ENCODE measurements around the gene DDX51. TPM values are rescaled to one million over a fixed set of nuclear protein-coding genes. Genes with fewer than 3 reads are reported as not detected.

DDX51 gene
- total and polyA plus RNA-seq, 2 donors (not counting 1 experiment from before 2014, with no cell fraction given): 46.3 to 60.8 TPM

DNA sequence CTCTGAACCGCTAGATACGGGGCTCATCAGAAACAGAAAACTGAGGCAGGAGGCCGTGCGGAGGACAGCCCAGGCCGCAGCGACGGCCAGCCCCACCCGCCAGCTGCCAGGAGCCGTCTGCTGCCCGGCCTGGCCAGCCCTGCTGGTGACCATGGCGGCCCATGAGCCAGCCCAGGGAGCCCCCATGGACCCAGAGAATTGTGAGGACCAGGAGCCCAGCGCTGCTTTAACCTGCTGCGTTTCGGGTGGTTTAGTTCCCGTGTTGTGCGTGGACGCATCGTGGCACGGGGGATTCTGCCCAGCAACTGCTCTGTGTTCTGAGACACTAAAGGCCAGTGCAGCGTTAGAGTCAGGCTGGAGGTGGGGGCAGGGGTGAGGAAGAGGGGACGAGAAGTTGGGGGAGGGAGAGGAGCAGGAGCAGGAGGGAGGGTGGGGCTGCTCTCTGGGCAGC lies 44.4 kb upstream of the DDX51 start:
- no peaks in the 10 kb centered on the region for H3K36me3 ChIP-seq (replicated peaks in 1 of 2; ENCODE audit: control extremely low read depth in 1 of 2, control insufficient read depth in 1 of 2, extremely low read depth in 1 of 2, insufficient read depth in 2 of 2, low read length in 1 of 2)
- H3K4me2 ChIP-seq (replicated peaks; ENCODE audit: low read depth, low read length, poor library complexity, severe bottlenecking): peak overlapping the region; percentile 97
- intact Hi-C loops (cut with micrococcal nuclease): no loop called here
- no peaks in the 10 kb centered on the region for H4K20me1 ChIP-seq (ENCODE audit: control insufficient read depth, insufficient read depth, low read length, poor library complexity, severe bottlenecking)
- no peak for TF ChIP-seq EZH2 (IDR thresholded peaks at IDR 0.05; ENCODE audit: borderline replicate concordance, insufficient read depth, low read depth, low read length, poor library complexity, severe bottlenecking)
- TF ChIP-seq, protein P1, sequence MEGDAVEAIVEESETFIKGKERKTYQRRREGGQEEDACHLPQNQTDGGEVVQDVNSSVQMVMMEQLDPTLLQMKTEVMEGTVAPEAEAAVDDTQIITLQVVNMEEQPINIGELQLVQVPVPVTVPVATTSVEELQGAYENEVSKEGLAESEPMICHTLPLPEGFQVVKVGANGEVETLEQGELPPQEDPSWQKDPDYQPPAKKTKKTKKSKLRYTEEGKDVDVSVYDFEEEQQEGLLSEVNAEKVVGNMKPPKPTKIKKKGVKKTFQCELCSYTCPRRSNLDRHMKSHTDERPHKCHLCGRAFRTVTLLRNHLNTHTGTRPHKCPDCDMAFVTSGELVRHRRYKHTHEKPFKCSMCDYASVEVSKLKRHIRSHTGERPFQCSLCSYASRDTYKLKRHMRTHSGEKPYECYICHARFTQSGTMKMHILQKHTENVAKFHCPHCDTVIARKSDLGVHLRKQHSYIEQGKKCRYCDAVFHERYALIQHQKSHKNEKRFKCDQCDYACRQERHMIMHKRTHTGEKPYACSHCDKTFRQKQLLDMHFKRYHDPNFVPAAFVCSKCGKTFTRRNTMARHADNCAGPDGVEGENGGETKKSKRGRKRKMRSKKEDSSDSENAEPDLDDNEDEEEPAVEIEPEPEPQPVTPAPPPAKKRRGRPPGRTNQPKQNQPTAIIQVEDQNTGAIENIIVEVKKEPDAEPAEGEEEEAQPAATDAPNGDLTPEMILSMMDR (IDR thresholded peaks at IDR 0.05): no peak
- Mint-ChIP-seq H3K4me3 (peak overlapping the region; percentile 55), H3K4me1 (peaks cover 14% of the 10 kb centered on the region), H3K27me3 (no peaks in the 10 kb centered on the region), H3K27ac (peak overlapping the region; percentile 20), H3K9me3 (ENCODE audit: insufficient read depth) (peaks cover 7% of the 10 kb centered on the region)
- H3K27me3 ChIP-seq (replicated peaks in 1 of 4; ENCODE audit: control extremely low read depth in 1 of 4, control insufficient read depth in 3 of 4, insufficient read depth in 4 of 4, low read length in 3 of 4): peaks cover 0 to 2% (median 0%) of the 10 kb centered on the region in 4 experiments
- CTCF ChIA-PET: interaction anchor here (1.0 to 1.6 kb wide), 2 partner anchors 35 to 335 kb away, joined by 3 to 6 read pairs; no protein-coding TSS in a partner anchor
- POLR2A ChIA-PET: interaction anchor here (0.6 kb wide), 1 partner anchor 522 kb away, joined by 3 read pairs; no protein-coding TSS in a partner anchor
- DNase-seq (no peak), ATAC-seq (ENCODE audit: low read depth) (no peak)
- H3K27ac ChIP-seq (ENCODE audit: low read length in 2 of 2): no peak overlapping the region
- H3K4me1 ChIP-seq (ENCODE audit: control insufficient read depth in 2 of 2, insufficient read depth in 2 of 2, low read length in 2 of 2): peaks cover 29 to 40% of the 10 kb centered on the region in 2 donors
- H2AFZ ChIP-seq (ENCODE audit: insufficient read depth, low read depth, low read length, poor library complexity, severe bottlenecking): no peak overlapping the region
- no peaks in the 10 kb centered on the region for H3K79me2 ChIP-seq (ENCODE audit: control insufficient read depth, insufficient read depth, low read length)
- peaks cover 0 to 60% (median 2%) of the 10 kb centered on the region in 3 donors for H3K9me3 ChIP-seq (ENCODE audit: control extremely low read depth in 1 of 3, control insufficient read depth in 2 of 3, insufficient read depth in 1 of 3, low read length in 2 of 3)
- 93% methylated on average over 20 of the region's 21 CpGs for WGBS (ENCODE audit: insufficient coverage)
- H3K4me3 ChIP-seq (ENCODE audit: control extremely low read depth in 1 of 5, extremely low read depth in 1 of 5, insufficient read depth in 1 of 5, low read depth in 2 of 5, low read length in 4 of 5): no peak overlapping the region
- no peak overlapping the region for H3K9ac ChIP-seq (ENCODE audit: low read length)

DNA sequence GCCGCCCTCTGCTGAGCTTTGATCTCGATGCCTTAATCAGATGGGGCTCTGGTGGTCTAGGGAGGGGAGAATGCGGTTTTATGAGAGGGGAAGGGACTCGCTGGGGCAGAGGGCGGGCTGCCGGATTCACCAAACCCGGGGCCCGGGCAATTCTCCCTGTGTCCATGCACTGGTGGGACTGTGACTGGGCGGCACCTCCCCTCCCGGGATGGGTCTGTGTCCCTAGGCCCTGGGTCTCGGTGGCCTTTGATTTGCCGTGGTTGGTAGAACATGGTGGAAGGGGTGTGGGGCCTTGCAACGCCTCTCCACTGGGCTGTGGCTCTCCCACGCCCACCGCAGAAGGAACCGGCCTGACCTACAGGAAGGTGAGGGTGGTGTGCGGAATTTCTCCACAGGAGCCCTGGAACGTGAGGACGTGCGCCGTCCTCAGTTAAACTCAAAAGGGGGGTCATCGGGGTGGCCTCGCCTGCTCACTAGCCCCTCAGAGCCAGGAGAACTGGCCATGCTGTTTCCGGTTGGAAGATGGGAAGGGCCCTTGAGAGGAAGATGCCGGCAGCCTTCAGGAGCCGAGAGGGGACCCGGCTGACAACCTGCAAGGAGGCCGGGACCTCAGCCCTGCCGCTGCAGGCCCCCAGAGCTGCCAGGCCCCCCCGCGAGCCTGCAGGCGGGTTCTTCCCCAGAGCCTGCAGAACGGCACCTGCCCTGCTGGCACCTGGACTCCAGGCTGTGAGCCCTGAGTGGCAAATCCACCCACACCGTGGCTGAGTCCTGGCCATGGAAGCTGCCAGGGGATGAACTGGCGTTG lies 43.7 kb upstream of the DDX51 start:
- no peaks in the 10 kb centered on the region for H3K27me3 ChIP-seq (replicated peaks in 1 of 4; ENCODE audit: control extremely low read depth in 1 of 4, control insufficient read depth in 3 of 4, insufficient read depth in 4 of 4, low read length in 3 of 4)
- no peak for ATAC-seq (ENCODE audit: low read depth)
- no peak overlapping the region for H3K4me2 ChIP-seq (replicated peaks; ENCODE audit: low read depth, low read length, poor library complexity, severe bottlenecking)
- H3K4me1 Mint-ChIP-seq: peaks cover 14% of the 10 kb centered on the region
- DNase-seq: peak; percentile 32
- H4K20me1 ChIP-seq (ENCODE audit: control insufficient read depth, insufficient read depth, low read length, poor library complexity, severe bottlenecking): no peaks in the 10 kb centered on the region
- ChIA-PET POLR2A (no interaction called here), CTCF (no interaction called here)
- no peak overlapping the region for H3K27ac Mint-ChIP-seq
- no peak overlapping the region for H3K9ac ChIP-seq (ENCODE audit: low read length)
- no peaks in the 10 kb centered on the region for H3K36me3 ChIP-seq (replicated peaks in 1 of 2; ENCODE audit: control extremely low read depth in 1 of 2, control insufficient read depth in 1 of 2, extremely low read depth in 1 of 2, insufficient read depth in 2 of 2, low read length in 1 of 2)
- peaks cover 6% of the 10 kb centered on the region for H3K9me3 Mint-ChIP-seq (ENCODE audit: insufficient read depth)
- no peak overlapping the region for H2AFZ ChIP-seq (ENCODE audit: insufficient read depth, low read depth, low read length, poor library complexity, severe bottlenecking)
- H3K79me2 ChIP-seq (ENCODE audit: control insufficient read depth, insufficient read depth, low read length): no peaks in the 10 kb centered on the region
- H3K4me1 ChIP-seq (ENCODE audit: control insufficient read depth in 2 of 2, insufficient read depth in 2 of 2, low read length in 2 of 2): peaks cover 29 to 40% of the 10 kb centered on the region in 2 donors
- 94% methylated on average over 35 of the region's 35 CpGs for WGBS (ENCODE audit: insufficient coverage)
- peak overlapping the region; percentile 63 for H3K4me3 Mint-ChIP-seq
- H3K27ac ChIP-seq (ENCODE audit: low read length in 2 of 2): no peak overlapping the region
- intact Hi-C loops (cut with micrococcal nuclease): no loop called here
- H3K27me3 Mint-ChIP-seq: no peaks in the 10 kb centered on the region
- H3K4me3 ChIP-seq (ENCODE audit: control extremely low read depth in 1 of 5, extremely low read depth in 1 of 5, insufficient read depth in 1 of 5, low read depth in 2 of 5, low read length in 4 of 5): no peak overlapping the region
- TF ChIP-seq, protein P1 (IDR thresholded peaks at IDR 0.05): no peak
- no peak for TF ChIP-seq EZH2 (IDR thresholded peaks at IDR 0.05; ENCODE audit: borderline replicate concordance, insufficient read depth, low read depth, low read length, poor library complexity, severe bottlenecking)
- H3K9me3 ChIP-seq (ENCODE audit: control extremely low read depth in 1 of 3, control insufficient read depth in 2 of 3, insufficient read depth in 1 of 3, low read length in 2 of 3): peaks cover 0 to 56% (median 0%) of the 10 kb centered on the region in 3 donors

Measured in B cell (primary cell).